Aorta (tissue), 5 donors: ENCODE data around the gene ARHGEF1. TPM values are rescaled to one million over a fixed set of nuclear protein-coding genes. Genes with fewer than 3 reads are reported as not detected.
"Not testable (repeated sequence)": the region's sequence is repeated elsewhere in the genome, so short reads cannot be mapped to it uniquely, and the experiment has no call there.

Source experiments
- ATAC-seq: fragments of 200-7000 bp; cut with Tn5 transposase; one replicate; pipeline ENCODE4 v1.9.1; 2022; ENCODE audit warnings: moderate library complexity; ENCODE audit not compliant: low FRiP score
- DNase-seq, 2 donors: peaks; one replicate each; pipeline ENCODE4 v3.0.0-alpha.2; 2020
- H3K27ac ChIP-seq, 2 donors: one replicate each; pipeline ENCODE4 v1.5.1; 2013; ENCODE audit warnings: low read length in 2 of 2, mild to moderate bottlenecking in 2 of 2, moderate library complexity in 2 of 2, control low read depth in 1 of 2, inconsistent platforms in 1 of 2, low read depth in 1 of 2
- H3K27me3 ChIP-seq, 2 donors: one replicate each; pipeline ENCODE4 v1.6.1; 2013; ENCODE audit warnings: control low read depth in 1 of 2, low read length in 1 of 2, mild to moderate bottlenecking in 1 of 2, moderate library complexity in 1 of 2; ENCODE audit not compliant: insufficient read depth in 2 of 2, control insufficient read depth in 1 of 2
- H3K36me3 ChIP-seq, 2 donors: one replicate each; pipeline ENCODE4 v1.6.1; 2013; ENCODE audit warnings: control low read depth in 1 of 2, low read length in 1 of 2, mild to moderate bottlenecking in 1 of 2; ENCODE audit not compliant: insufficient read depth in 2 of 2, control insufficient read depth in 1 of 2
- H3K4me1 ChIP-seq, 2 donors: one replicate each; pipeline ENCODE4 v1.6.1; 2013; ENCODE audit warnings: low read length in 2 of 2, control low read depth in 1 of 2, mild to moderate bottlenecking in 1 of 2, moderate library complexity in 1 of 2; ENCODE audit not compliant: insufficient read depth in 2 of 2, control insufficient read depth in 1 of 2
- H3K4me3 ChIP-seq, 2 donors: one replicate each; pipeline ENCODE4 v1.5.1; 2013; ENCODE audit warnings: low read length in 2 of 2, control low read depth in 1 of 2, mild to moderate bottlenecking in 1 of 2
- H3K9me3 ChIP-seq: one replicate; pipeline ENCODE4 v1.6.1; 2013; ENCODE audit warnings: mild to moderate bottlenecking, low read length; ENCODE audit not compliant: control insufficient read depth
- WGBS, 2 donors: extraction: QIAGEN DNeasy Blood & Tissue Kit; methylation state at CpG; one replicate each; pipeline ENCODE4 v1.1.7; 2013; 5-methylcytosine and 5-hydroxymethylcytosine counted together
- intact Hi-C, 2 donors: fragments of 100-400 bp; cut with DNase I; formaldehyde crosslinking; loops; one replicate each; pipeline versions ENCODE4 v1.14.2 to v1.15.0; 2022
- polyA plus RNA-seq, 2 donors: library from polyadenylated mRNA; stranded (reverse); fragments of 200-250 nt; gene quantifications; one replicate each; pipeline ENCODE4 v1.2.3, GENCODE V29; 2013
- total RNA-seq, 2 donors: library from RNA; stranded (reverse); fragmentation: NEBNext Ultra II Directional; extraction: Animal tissue kit (Norgen Biotek cat#: 25700); gene quantifications; one replicate each; pipeline ENCODE4 v1.2.1, GENCODE V29; 2021
- donor health status: healthy with polysubstance abuse.
- donor health status: Bipolar disorder and iron deficiency.
- donor health status: DM: no; HTN: no; CAD: no.
- donor health status: DM: no; HTN: no; CAD: no.
- donor health status: DM: yes; HTN: yes; CAD: no.

ARHGEF1 gene
- total and polyA plus RNA-seq, 4 donors = 29.8 to 163 (median 116) TPM

DNA sequence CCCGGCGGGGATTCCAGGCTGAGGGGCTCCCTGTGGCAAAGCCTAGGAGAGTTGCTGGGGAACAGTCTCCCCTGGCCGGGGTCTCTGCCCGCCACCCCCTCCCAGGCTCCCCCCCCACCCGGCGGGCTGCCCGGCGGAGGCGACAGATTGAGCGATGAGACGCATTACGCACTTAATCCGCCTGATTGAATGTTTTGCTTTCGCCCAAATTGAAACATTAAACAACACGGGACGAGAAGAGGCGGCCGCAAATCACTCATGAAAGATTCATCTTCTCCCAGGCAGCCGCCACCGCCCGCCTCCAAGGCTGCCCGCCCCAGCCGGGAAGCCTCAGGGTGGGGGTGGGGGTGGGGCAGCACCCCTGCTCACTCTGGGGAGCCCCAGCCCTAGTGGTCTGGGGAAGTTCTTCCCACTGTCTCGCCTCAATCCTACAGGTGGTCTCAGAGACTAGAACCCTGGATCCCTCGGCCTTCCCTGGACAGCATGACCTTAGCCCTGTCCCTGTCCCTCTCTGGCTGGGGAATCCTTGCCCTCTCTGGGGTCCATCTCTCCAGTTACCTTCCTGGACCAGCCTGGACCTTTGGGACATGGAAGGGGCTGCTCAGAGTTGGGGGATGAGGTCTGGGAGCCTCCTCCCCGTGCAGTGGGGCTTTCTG lies 52.9 kb downstream of the ARHGEF1 start:
- DNase-seq = no peak
- H3K36me3 ChIP-seq = no peaks in the 10 kb centered on the region
- H3K27ac ChIP-seq = no peak overlapping the region
- intact Hi-C loops = no loop called here
- ATAC-seq = no peak
- H3K4me3 ChIP-seq = no peak overlapping the region
- peaks cover 0 to 1% of the 10 kb centered on the region in 2 donors for H3K4me1 ChIP-seq
- 15 to 16% methylated on average over 21 to 26 of the region's 26 CpGs for WGBS, 2 donors
- H3K9me3 ChIP-seq = no peaks in the 10 kb centered on the region
- H3K27me3 ChIP-seq = peaks cover 0 to 2% of the 10 kb centered on the region in 2 donors

- Histone ChIP-seq H3K4me3 (no peak overlapping the region), H3K9me3 (no peaks in the 10 kb centered on the region), H3K4me1 (peaks cover 0 to 3% of the 10 kb centered on the region in 2 donors), H3K27ac (no peak overlapping the region), H3K36me3 (no peaks in the 10 kb centered on the region), H3K27me3 (peaks cover 0 to 2% of the 10 kb centered on the region in 2 donors)
- intact Hi-C loops = no loop called here
- ATAC-seq (no peak), DNase-seq (no peak)
- 75 to 77% methylated on average over 8 of the region's 8 CpGs for WGBS, 2 donors
These were observed 53.4 kb downstream of the ARHGEF1 start for GRCh38 chr19:41936416-41936850.

DNA sequence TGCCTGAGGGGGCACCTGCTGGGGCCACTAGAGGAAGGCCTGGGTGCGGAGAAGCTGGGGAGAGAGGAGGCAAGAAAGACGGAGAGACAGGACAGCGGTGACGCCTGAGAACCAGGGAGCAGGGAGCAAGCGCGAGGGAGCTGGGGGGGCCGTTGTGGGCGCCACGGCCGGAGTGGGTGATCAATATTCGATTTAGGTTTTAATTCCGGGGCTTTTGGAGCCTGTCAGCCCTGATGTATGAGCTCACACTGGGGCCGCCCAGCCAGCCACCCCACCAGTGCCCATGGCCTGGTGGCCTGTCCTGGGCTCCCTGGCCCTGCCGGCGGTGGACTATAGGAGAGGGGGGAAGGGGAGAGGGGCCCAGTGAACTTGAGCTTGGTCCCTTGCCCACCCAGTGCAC lies 54.0 kb downstream of the ARHGEF1 start:
- no peaks in the 10 kb centered on the region for H3K36me3 ChIP-seq
- H3K4me1 ChIP-seq = peaks cover 0 to 3% of the 10 kb centered on the region in 2 donors
- ATAC-seq (no peak), DNase-seq (no peak)
- H3K27me3 ChIP-seq = no peaks in the 10 kb centered on the region
- H3K9me3 ChIP-seq = no peaks in the 10 kb centered on the region
- no peak overlapping the region for H3K27ac ChIP-seq
- H3K4me3 ChIP-seq = no peak overlapping the region
- WGBS, 2 donors = 68 to 77% methylated on average over 15 of the region's 15 CpGs
- intact Hi-C loops = no loop called here

GRCh38 chr19:41937525-41938468 lies 54.8 kb downstream of the ARHGEF1 start:
- no peaks in the 10 kb centered on the region for H3K36me3 ChIP-seq
- 57 to 65% methylated on average over 22 of the region's 22 CpGs for WGBS, 2 donors
- no peak for DNase-seq
- H3K4me3 ChIP-seq = no peak overlapping the region
- H3K9me3 ChIP-seq = no peaks in the 10 kb centered on the region
- no peaks in the 10 kb centered on the region for H3K27me3 ChIP-seq
- ATAC-seq = no peak
- no peak overlapping the region for H3K27ac ChIP-seq
- intact Hi-C loops = no loop called here
- peaks cover 0 to 3% of the 10 kb centered on the region in 2 donors for H3K4me1 ChIP-seq

DNA sequence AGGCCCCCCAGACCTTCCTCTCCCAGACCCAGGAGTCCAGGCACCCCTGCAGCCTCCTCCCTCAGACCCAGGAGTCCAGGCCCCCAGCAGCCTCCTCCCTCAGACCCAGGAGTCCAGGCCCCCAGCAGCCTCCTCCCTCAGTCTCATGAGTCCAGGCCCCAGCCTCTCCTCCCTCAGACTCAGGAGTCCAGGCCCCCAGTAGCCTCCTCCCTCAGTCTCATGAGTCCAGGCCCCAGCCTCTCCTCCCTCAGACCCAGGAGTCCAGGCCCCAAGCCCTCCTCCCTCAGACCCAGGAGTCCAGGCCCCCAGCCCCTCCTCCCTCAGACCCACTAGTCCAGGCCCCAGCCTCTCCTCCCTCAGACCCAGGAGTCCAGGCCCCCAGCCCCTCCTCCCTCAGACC lies 56.2 kb downstream of the ARHGEF1 start:
- H3K4me3 ChIP-seq, DNase-seq, H3K27me3 ChIP-seq, H3K9me3 ChIP-seq, H3K4me1 ChIP-seq, H3K27ac ChIP-seq, H3K36me3 ChIP-seq, ATAC-seq, intact Hi-C loops: not testable (repeated sequence)

- H3K4me1 ChIP-seq = peaks cover 0 to 3% of the 10 kb centered on the region in 2 donors
- H3K4me3 ChIP-seq = no peak overlapping the region
- no peaks in the 10 kb centered on the region for H3K36me3 ChIP-seq
- H3K9me3 ChIP-seq = no peaks in the 10 kb centered on the region
- H3K27ac ChIP-seq = no peak overlapping the region
- intact Hi-C loops = no loop called here
- no peak for ATAC-seq
- no peak for DNase-seq
- H3K27me3 ChIP-seq = no peaks in the 10 kb centered on the region
- 1 to 2% methylated on average over 73 to 83 of the region's 83 CpGs for WGBS, 2 donors
These were observed 57.1 kb downstream of the ARHGEF1 start for GRCh38 chr19:41939861-41940730.

DNA sequence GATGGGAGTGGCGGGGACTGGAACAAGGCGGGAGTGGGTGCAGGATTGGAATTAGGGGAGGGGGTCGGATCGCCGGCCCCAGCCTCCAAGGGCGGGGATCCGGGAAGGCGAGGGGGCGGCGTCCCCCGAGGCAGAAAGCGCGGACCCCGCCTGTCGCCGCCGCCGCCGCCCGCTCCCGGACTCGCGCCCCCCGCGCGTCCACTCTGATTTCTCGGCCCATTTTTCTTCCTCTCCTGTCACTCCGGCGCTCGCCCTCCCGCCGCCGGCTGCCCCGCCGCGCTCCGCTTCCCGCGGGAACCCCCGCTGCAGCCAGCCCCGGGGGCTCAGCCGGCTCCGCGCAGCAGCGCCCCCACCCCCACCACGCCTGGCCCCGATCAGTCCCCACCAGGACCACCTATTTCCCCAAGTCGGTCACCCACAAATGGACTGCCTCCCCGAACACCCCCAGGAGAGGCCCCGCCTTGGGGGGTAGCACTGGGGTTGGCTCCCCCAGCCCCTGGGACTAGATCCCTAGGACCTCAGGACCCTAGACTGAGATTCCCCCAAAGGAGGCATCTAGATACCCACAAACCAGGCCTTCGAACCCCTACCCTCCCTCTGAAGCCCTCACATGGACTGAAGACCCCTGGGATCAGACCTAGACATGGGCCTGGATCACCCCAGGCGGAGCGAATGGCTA lies 57.9 kb downstream of the ARHGEF1 start:
- H3K27me3 ChIP-seq = no peaks in the 10 kb centered on the region
- intact Hi-C loops = no loop called here
- H3K27ac ChIP-seq = no peak overlapping the region

More for the DNA sequence above, 57.9 kb downstream of the ARHGEF1 start:
- Histone ChIP-seq H3K9me3 (no peaks in the 10 kb centered on the region), H3K4me1 (peaks cover 0 to 3% of the 10 kb centered on the region in 2 donors), H3K4me3 (no peak overlapping the region), H3K36me3 (no peaks in the 10 kb centered on the region)
- WGBS, 2 donors = 9 to 28% methylated on average over 13 to 53 of the region's 53 CpGs
- ATAC-seq (no peak), DNase-seq (no peak)
